Measurements from ENCODE around the gene ABHD17C.

ABHD17C gene

DNA sequence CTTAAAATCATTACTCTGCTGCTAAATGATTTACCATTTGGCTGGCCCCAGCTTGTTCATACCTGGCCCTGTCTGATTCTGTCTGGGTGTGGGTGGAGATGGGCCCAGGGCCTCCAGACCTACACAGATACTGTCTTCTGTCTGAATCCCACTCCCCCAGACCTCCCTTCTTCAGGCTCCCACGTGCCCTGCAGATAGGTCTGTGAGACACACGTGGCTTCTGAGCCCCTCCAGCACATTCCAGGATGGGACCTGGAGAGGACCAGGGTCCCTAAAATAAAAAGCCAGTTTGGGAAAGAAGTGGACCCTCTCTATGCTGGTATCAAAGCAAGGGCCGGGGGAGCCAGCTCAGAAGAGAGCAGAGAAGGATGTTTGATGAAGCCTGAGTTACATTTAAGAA is 69.4 kb downstream of the ABHD17C start:
- no peak for DNase-seq (ENCODE audit: low read depth)

DNA sequence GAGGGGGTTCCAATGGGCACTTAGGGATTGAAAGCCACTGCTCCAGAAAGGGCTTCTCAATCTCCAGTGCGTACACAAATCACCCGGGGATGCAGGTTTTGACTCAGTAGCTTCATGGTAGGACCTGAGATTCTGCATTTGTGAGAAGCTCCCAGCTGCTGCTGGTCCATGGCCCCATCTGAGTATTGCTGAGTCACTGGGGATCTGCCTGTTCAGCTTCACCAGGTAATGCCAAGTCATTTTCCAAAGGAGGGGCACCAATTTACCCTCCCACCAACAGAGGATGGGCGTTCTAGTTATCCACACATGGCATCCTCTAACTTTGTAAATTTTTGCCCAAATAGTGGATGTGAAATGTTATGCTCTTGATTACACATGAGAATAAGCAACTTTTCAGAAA is 71.2 kb downstream of the ABHD17C start:
- no peak for DNase-seq (ENCODE audit: low read depth)

DNA sequence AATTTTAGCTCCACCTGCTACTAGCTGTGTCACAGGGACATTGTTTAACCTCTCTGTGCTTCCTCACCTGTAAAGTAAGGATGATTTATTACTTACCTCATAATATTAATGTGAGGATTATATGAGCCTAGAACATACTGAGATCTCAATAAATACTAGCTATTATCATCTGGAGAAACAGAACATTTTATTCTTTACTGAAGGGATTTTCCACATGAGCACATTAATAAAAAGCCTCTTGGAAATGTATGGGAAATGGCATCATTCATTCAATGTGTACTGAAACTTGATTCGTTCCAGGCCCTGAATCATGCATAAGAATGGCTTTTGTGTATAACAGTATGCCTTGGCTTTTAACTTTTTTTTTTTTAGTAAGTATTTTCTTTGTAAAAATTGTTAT is 73.0 kb downstream of the ABHD17C start:
- no peak for DNase-seq (ENCODE audit: low read depth)

DNA sequence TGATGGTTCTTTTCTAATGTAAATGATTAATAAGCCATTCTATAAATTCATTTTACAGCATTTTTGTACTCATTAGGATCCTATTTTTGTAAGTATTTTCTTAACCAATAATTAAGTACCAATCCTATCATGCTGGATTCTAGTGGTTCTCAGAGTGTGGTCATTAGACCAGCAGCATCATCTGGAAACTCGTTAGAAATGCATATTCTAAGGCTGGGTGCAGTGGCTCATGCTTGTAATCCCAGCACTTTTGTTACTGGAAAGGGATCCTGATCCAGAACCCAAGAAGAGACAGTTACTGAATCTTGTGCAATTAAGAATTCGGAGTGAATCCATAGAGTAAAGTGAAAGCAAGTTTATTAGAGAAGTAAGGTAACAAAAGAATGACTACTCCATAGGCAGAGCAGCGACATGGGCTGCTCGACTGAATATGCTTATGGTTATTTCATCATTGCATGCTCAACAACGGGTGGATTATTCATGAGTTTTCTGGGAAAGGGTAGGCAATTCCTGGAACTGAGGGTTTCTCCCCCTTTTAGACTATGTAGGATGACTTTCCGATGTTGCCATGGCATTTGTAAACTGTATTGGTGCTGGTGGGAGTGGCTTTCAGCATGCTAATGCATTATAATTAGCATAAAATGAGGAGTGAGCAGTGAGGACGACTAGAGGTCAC is 74.2 kb downstream of the ABHD17C start:
- no peak for DNase-seq (ENCODE audit: low read depth)

DNA sequence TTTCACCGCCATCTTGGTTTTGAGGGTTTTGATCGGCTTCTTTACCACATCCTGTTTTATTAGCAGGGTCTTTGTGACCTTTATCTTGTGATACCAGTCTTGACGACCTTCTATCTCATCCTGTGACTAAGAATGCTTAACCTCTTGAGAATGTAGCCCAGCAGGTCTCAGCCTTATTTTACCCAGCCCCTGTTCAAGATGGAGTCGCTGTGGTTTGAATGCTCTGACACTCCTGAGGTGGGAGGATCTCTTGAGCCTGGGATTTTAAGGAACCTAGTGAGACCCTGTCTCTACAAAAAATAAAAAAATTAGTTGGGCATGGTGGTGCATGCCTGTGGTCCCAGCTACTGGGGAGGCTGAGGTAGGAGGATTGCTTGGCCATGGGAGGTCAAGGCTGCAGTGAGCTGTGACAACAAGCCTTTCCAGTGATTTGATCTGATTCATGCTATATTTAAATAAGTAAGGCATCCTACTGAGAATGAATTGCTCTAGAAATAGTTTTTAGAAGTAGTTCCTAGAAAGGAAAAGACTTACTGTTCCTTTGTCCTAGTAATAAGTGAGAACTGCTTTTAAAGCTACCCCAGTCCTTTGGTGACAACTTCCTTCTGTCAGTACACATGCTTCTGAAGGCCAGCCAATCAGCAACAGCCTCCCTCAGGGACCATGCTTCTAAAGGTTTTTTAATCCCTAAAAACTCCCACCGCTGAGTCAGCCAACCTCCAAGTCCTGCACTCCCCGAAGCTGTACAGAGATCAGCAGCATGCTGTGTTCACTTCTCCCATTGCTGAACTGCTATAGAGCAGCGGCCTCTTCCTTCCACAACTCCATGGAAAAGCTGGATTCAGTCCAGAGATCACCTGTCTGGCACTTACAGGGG is 75.0 kb downstream of the ABHD17C start:
- DNase-seq (ENCODE audit: low read depth) = no peak

DNA sequence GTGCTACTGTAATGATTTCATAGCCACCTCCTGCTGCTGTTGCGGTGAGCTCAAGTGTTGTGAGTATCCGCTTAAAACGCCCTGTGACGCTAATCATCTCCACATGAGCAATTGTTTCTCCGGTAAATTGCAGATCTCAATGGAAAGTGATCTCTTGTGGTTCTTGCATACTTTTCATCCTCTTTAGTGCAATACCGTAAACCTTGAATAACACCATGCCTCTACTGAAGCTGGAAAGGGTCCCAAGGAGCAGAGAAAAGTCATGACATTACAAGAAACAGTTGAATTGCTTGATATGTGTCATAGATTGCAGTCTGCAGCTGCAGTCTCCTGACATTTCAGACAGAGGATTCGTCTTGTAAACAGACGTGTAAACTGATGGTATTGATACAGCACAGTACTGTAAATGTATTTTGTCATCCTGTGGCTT is 78.0 kb downstream of the ABHD17C start:
- DNase-seq (ENCODE audit: low read depth) = no peak

DNA sequence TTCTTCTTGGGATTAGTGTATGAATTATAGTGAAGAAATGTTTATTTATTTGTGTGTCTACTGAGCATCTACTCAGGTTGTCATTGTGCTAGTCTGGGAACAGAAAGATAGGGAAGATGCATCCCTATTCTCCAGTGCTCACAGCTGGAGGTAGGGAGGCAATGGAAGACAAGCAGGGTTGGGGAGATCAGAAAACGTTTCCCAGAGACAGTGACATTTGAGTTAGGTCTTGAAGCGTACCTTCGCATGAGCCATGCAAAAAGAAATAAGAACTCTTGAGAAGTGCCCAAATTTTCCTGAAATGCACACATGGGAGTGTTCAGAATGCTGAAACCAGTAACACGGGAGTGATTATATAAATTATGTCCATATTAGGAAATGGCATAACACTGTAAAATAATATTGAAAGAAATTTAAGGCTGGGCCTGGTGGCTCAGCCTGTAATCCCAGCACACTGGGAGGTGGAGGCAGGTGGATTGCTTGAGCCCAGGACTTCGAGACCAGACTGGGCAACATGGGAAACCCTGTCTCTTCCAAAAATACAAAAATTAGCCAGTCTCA is 78.8 kb downstream of the ABHD17C start:
- DNase-seq (ENCODE audit: low read depth) = no peak

DNA sequence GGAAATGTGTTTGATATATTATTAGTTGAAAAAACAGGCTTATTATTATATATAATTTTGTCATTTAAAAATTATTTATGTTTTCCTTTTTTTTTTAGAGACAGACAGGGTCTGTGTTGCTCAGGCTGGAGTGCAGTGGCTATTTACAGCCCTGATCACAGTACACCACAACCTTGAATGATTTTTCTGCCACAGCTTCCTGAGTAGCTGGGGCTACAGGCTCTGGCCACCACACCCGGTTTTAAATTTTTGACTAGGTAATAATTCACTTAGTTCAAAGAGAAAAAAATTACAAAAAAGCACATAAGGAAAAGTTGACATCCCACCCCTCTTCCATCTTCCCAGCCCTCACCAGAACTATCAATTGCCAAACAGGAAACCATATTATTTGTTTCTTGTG is 79.4 kb downstream of the ABHD17C start:
- DNase-seq (ENCODE audit: low read depth) = no peak

DNA sequence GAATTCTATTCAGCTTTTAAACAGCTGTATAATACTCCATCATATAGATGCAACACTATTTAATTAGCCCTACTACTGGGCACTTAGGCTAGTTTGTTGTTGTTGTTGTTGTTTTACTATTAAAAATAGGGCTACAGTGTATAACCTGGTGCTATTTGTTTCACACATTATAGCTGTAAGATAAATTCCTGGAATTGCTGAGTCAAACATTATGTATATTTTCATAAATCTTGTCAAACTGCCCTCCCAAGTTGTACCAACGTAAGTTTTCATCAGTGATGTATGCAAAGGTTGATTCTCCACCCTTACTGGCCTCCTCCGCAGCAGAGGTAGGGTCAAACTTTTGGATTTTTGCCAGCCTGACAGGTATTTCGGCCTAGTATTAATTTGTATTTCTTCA is 80.2 kb downstream of the ABHD17C start:
- DNase-seq (ENCODE audit: low read depth) = no peak

DNA sequence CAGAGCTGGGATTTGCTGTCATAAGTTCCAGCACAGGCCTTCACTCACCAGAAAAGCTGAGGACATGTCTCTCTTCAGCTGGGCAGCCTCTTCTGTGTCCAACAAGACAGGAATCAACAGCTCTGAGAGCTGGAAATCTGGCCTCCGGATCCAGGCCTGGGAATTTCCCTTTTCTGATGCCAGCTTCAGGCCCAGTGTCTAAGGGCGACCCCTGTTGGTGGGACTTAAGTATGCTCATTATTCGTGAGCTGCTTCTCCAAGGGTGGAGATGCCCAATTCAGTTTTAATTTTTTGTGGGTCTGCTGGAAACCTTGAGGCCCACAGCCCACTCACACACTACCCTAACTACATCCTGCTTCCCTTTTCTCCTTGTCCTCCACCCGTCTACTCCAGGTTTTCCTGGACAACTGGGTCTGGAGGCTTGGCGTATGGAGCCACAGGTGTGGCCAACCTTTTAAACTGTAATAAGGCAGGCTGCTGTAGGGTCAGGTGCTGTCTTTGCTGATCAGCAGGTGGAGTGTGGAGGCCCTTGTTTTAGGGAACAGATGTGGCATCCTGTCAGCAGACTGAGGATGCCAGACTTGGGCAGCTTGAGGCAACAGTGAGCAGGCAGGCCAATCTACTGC is 81.4 kb downstream of the ABHD17C start:
- DNase-seq (ENCODE audit: low read depth) = peak; percentile 40

DNA sequence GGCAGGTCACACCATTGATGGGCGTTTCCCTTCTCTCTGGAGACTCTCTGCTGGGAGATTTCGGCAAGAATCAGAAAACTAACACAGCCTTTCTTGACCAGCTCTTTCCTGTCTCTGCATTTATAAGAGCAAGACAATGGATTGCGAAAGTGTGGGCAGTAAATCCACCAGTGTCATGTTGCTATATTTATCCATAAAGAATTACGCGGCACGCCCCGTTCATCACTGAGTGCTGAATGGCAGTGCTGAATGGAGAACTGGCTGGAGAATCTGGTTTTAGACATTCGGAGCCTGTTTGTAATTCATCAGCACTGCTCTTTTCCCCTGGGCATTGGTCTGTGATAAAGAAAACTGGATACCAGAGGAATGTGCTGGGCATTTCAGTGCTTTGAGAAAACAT is 82.0 kb downstream of the ABHD17C start:
- no peak for DNase-seq (ENCODE audit: low read depth)

DNA sequence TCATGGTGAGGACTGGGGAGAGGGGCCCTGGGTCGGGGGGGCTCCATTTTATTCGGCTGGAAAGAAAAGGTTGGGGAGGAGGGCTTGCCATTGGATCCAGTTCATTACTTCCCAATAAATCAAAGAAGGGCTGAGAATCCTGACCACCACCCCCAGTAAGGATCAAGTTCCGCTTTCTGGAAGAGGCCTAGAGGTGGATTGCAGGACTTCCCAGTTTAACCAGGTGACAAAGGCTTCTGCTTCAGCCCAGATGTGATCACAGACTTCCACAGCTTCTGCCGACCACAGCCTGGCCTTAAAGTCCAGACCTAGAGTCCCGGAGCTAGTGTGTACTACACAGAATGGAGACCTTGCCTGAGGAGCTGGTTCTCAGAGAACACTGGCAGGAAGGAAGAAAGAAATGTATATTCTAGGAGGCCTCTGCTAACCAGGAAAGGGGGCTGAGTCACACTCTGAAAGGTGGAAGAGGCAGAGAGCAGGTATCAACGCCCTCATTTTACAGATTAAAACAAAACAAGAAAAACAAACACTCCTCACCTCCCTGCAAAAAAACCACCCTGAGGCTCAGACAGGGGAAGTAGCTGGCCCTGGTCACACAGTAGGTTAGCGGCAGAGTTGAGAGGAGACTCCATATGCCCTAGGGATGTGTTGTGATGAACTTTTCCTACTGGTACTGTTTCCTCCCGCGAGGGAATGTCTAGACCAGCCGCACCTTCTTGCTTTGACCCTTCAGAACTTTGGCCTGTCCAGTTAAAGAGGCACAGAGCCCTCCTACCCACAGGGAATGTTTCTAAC is 82.9 kb downstream of the ABHD17C start:
- DNase-seq (ENCODE audit: low read depth) = no peak

DNA sequence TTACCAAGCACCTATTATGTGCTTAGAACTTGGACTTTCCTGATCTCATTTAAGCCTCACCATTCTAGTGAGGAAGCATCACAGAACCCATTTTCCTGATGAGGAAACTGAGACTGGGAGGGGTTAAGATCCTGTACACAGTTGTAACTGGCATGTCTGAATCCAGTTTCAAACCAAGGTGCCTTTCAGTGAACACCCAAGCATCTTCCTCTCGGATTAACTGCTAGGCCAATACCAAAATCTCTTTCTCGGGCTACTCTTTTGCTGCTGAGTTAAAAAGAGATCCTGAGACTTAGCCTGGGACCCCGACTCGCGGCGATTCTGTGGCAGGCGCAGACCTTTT is 83.5 kb downstream of the ABHD17C start:
- DNase-seq (ENCODE audit: low read depth) = no peak

DNA sequence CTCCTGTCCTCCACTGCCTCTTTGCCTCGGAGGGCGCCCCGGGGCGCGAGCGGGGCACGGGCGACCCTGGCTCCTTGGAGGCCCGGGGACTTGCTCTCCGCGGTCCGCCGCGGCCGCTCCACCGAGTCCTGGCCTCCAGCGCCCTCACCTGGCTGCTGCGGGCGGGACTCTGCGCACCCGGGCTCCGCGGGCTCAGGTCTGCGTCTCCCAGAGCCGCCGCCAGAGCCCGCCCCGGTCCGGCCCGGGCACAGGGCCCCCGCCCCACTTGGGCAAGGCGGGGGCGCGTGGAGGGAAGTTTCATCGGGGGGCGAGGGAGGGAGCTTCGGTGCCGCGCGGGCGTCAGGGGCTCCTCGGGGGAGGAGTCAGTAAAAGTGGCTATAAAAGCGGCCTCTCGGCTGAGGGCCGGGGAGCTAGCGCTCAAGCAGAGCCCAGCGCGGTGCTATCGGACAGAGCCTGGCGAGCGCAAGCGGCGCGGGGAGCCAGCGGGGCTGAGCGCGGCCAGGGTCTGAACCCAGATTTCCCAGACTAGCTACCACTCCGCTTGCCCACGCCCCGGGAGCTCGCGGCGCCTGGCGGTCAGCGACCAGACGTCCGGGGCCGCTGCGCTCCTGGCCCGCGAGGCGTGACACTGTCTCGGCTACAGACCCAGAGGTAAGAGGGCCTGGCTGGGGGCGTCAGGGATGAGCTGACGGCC is 84.0 kb downstream of the ABHD17C start, which contains the start of gene CEMIP:
Gene CEMIP, plus strand, starts transcription at position 407 of the 694 bp plus-strand sequence. CDS start 94,510 bp downstream, outside the sequence.
- DNase-seq (ENCODE audit: low read depth) = peak; percentile 36

DNA sequence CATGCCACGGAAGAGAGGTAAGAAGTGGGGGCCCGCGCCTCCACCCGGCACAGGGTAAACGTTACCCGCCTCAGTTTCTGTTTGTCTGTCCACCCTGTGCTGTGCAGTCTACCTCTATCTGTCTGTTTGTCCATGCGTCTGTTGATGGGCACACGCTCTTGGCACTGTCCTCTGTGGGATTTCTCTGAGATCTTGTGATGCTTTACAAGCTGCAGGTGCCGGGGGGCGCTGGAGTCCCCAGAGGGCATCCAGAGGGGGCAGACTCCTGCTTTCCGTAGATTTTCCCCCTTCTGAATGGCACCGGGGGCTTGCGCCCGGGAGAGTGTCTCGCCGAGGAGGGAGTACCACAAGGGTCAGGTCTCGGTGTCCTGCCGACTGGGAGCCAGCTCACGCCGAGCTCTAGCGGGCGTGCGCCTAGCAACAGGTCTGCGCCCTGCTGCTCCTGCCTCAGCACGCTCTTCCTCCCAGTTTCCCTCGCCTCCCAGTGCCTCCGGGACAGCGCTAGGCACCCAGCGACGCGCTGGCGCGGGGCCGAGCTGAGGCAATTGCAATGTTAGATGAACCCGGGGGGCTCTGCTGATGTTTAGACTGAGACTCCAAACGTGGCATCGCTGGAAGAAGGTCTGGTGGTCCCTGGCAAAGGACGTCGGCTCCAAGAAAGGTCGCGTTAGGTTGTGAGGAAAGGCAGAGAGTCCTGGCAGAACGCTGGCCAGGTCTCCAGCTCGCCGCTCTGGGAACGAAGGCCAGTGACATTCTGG is 84.7 kb downstream of the ABHD17C start:
- no peak for DNase-seq (ENCODE audit: low read depth)

DNA sequence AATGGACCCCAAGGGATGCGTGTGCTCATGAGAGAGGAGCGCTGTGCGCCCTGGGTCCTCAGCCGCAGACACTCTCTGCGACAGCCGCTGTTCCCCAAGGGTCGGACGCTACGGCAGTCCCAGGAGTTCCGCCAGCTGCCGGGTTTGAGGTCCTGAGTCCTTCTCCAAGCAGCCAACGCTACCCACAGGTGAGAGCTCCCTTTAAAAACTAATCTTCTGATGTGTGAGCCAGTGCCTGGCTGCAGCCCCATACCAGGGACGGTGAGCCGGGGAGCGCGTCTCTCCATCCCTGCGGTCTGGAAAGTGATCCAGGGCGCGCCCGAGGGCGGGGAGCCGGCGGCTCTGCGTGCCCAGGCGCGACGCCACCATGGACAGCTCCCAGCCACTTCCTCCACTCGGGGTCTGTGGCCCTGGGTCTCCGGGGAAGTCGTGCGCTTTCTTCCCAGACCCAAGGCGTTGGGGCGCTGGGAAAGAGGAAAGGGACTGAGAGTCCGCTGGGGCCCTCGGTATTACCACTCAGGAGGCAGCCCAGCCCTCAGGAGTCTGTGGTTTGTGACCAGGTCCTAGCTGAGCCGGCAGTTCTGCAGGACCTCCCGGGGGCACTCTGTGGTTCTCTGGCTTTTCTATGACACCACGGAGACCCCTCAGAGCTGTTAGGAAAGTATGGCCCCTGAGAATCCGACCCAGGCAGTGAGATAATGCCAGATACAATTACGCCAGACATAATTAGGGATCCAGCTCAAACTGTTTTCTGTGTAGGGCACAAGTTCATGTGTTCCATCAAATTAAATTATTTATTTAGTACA is 85.5 kb downstream of the ABHD17C start:
- DNase-seq (ENCODE audit: low read depth) = no peak

DNA sequence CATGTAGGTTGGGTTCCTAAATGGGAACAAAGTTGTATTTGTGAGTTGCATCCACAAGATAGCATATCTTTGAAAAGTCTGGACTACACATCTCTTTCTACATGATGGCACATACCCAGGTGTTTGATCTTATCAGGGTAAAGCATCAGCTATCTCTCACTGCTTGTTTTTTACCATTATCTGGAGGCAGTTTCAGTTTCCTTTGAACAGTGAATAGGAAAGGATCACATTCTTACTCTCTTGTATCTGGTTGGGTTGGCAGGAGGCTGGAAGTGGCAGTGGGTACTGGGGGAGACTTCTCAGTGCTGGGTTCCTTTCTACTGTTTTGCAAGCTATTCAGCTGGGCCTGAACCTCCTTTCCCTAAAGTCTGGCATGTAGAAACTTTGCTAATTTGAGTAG is 88.2 kb downstream of the ABHD17C start:
- no peak for DNase-seq (ENCODE audit: low read depth)

DNA sequence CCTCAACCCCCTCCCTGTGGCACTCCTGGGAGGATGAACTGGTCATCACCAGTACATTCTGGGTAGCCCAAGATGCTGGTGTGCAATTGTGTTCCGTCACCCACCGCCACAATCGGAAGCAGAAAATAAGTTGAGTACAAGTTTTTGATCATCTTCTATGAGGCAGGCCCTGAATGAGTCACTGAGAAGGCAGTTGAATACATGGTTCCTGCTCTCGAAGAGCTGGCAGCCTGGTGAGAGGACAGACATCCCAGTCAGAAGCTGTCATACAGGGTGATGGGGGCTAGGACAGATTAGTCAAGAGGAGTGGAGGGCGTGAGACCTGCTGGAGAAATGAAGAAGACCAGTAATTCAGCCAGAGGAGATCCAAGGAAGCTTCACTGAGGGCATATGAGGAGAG is 90.2 kb downstream of the ABHD17C start:
- no peak for DNase-seq (ENCODE audit: low read depth)

DNA sequence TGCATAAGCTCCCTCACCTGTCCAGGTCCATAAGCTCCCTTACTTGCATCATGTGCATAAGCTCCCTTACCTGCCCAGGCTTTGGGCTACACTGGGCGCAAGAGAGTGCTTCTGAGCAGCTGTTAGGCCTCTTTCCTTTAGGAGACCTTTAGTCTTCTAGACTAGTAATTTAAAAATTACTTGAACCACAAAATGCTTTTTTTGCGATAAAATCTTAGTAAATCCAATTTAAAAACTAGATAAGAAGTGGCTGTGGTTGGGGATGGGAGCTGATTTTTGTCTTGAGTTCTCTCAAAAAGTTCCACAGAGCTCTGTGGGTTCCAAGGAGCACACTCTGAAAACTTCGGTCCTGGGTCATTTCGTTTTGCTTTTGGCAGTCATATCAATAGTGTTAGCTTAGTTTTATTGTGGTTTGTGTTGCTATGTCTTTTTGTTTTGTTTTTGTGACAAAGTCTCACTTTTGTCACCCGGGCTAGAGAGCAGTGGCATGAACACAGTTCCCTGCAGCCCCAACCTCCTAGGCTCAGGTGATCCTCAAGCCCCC is 90.8 kb downstream of the ABHD17C start:
- no peak for DNase-seq (ENCODE audit: low read depth)

Data from stimulated activated CD8-positive, alpha-beta memory T cell treated with anti-CD3 and anti-CD28 coated beads, Interleukin-4, amount 100 ng/mL, for 24 hours (primary cell).